ENCODE measurements around the gene PRR13.

DNA sequence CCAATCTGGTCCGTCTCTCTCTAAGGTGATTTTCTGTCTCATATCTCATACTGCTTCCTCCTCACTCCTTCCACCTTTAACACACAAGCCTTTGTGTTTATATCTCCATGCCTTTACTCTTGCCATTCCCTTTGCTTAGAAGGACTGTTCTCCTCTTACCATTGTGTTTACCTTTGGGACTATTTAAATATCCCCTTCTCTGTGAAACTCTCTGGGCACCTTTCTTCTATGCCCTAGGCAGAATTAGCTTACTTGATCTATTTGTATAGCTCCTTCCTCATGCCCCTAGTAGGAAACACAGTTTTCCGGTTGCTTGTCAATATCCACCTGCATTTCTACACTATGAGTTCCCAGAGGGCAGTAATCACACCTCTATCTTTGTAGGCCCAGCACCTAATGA lies 21.8 kb upstream of the PRR13 start:
- TF ChIP-seq ZNF143 (CRISPR knock-in tag; IDR thresholded peaks at IDR 0.05), result no peak
- TF ChIP-seq NONO (IDR thresholded peaks at IDR 0.05), result no peak
- no peak for TF ChIP-seq NONO (CRISPR knock-in tag; conservative IDR thresholded peaks at IDR 0.05)
- TF ChIP-seq HHEX (CRISPR knock-in tag; IDR thresholded peaks at IDR 0.05), result no peak
- TF ChIP-seq MAZ (IDR thresholded peaks at IDR 0.05; ENCODE audit: borderline replicate concordance, low read depth, low read length), result no peak
- no peak for TF ChIP-seq MAZ (CRISPR knock-in tag; IDR thresholded peaks at IDR 0.05; ENCODE audit: low read depth)
- TF ChIP-seq, protein P1, sequence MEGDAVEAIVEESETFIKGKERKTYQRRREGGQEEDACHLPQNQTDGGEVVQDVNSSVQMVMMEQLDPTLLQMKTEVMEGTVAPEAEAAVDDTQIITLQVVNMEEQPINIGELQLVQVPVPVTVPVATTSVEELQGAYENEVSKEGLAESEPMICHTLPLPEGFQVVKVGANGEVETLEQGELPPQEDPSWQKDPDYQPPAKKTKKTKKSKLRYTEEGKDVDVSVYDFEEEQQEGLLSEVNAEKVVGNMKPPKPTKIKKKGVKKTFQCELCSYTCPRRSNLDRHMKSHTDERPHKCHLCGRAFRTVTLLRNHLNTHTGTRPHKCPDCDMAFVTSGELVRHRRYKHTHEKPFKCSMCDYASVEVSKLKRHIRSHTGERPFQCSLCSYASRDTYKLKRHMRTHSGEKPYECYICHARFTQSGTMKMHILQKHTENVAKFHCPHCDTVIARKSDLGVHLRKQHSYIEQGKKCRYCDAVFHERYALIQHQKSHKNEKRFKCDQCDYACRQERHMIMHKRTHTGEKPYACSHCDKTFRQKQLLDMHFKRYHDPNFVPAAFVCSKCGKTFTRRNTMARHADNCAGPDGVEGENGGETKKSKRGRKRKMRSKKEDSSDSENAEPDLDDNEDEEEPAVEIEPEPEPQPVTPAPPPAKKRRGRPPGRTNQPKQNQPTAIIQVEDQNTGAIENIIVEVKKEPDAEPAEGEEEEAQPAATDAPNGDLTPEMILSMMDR (CRISPR knock-in tag; IDR thresholded peaks at IDR 0.05), result no peak
- TF ChIP-seq, protein P2, sequence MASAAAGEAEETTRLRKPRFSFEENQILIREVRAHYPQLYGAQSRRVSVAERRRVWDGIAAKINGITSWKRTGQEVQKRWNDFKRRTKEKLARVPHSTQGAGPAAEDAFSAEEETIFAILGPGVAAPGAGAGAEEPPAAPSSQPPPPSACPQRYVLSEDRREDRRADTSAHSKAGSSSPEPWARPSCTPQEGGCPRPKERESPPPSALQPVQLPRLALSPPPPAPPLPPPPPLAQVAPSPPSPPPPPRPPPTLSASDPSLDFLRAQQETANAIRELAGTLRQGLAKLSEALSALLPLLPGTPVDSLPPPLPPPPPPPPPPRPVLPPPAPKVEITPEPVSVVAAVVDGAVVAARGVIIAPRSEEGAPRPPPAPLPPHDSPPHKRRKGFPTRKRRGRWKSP (CRISPR knock-in tag; IDR thresholded peaks at IDR 0.05), result no peak
- TF ChIP-seq JUND (CRISPR knock-in tag; IDR thresholded peaks at IDR 0.05), result no peak
- TF ChIP-seq, protein P3, sequence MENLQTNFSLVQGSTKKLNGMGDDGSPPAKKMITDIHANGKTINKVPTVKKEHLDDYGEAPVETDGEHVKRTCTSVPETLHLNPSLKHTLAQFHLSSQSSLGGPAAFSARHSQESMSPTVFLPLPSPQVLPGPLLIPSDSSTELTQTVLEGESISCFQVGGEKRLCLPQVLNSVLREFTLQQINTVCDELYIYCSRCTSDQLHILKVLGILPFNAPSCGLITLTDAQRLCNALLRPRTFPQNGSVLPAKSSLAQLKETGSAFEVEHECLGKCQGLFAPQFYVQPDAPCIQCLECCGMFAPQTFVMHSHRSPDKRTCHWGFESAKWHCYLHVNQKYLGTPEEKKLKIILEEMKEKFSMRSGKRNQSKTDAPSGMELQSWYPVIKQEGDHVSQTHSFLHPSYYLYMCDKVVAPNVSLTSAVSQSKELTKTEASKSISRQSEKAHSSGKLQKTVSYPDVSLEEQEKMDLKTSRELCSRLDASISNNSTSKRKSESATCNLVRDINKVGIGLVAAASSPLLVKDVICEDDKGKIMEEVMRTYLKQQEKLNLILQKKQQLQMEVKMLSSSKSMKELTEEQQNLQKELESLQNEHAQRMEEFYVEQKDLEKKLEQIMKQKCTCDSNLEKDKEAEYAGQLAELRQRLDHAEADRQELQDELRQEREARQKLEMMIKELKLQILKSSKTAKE (CRISPR knock-in tag; IDR thresholded peaks at IDR 0.05; ENCODE audit: borderline replicate concordance), result no peak
- TF ChIP-seq NFE2L1 (CRISPR knock-in tag; IDR thresholded peaks at IDR 0.05; ENCODE audit: borderline replicate concordance), result no peak

Measured in HepG2 (cell line).